OCI-M1 (cell line): ENCODE data around the gene HARS2.
"Not testable (repeated sequence)": the region's sequence is repeated elsewhere in the genome, so short reads cannot be mapped to it uniquely, and the experiment has no call there.

Experiments used
- DNase-seq: peaks from one replicate; lab custom pipeline; 2025; lab: John Stamatoyannopoulos, UW

Gene HARS2, protein sequence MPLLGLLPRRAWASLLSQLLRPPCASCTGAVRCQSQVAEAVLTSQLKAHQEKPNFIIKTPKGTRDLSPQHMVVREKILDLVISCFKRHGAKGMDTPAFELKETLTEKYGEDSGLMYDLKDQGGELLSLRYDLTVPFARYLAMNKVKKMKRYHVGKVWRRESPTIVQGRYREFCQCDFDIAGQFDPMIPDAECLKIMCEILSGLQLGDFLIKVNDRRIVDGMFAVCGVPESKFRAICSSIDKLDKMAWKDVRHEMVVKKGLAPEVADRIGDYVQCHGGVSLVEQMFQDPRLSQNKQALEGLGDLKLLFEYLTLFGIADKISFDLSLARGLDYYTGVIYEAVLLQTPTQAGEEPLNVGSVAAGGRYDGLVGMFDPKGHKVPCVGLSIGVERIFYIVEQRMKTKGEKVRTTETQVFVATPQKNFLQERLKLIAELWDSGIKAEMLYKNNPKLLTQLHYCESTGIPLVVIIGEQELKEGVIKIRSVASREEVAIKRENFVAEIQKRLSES

GRCh38 chr5:140690941-140691924 is at the start of gene HARS2, which contains the start of gene HARS1:
TSS of gene HARS2 (plus strand) at chr5:140691455. CDS start at chr5:140691649, 194 bp downstream.
TSS of gene HARS1 (minus strand) at chr5:140691370. CDS start at chr5:140691304, 66 bp downstream.
- peak; percentile 96 for DNase-seq

DNA sequence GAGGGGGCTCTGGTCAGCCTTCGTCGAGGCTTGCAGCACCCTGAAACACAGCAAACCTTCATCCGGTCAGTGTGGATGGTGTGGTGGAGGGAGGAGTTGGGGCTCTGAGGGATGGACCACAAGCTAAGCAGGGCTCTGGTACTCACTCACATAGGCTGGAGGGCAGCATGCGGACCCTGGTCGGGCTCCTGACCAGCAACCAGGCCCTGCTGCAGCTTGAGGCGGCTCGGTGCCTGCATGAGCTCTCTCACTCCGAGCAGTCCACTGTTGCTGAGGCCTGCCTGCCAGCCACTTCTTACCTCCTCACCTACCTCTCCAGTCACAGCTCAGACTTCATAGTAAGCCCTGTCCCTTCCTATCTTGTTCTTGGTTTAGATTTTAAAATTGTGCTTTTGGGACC is 49.5 kb upstream of the HARS2 start:
- DNase-seq, result no peak

GRCh38 chr5:140642718-140643117 is 48.5 kb upstream of the HARS2 start:
- no peak for DNase-seq

DNA sequence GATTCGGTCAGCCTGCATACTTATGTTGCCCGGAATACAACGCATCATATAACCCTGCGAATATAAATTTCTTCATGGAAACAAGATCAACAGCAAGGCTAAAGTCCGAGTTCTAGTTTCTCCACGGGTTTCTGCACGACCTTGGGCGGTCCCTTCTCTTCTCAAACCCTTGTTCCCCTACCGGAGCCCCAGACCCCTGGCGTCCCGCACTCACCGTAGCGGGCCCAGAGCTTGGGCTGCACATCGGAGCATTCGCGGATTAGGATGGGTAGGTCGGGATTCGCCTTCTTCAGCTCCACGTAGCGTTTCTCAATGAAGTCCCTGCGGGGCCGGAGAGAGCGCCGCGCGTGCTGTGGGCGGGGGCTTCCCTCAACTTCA is 44.2 kb upstream of the HARS2 start:
- no peak for DNase-seq

DNA sequence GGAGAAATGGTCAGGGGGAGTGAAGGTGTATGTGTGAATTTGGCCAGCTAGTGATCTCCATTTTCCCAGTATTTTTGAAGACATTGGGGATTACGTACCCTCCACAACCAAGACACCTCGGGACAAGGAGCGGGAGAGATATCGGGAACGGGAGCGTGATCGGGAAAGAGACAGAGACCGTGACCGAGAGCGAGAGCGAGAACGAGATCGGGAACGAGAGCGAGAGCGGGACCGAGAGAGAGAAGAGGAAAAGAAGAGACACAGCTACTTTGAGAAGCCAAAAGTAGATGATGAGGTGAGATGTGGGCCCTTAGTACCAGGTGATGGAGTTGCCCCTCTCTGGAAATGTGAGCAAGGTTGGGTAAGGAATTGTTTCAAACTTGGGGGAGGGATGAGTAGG is 32.4 kb upstream of the HARS2 start:
- no peak for DNase-seq

DNA sequence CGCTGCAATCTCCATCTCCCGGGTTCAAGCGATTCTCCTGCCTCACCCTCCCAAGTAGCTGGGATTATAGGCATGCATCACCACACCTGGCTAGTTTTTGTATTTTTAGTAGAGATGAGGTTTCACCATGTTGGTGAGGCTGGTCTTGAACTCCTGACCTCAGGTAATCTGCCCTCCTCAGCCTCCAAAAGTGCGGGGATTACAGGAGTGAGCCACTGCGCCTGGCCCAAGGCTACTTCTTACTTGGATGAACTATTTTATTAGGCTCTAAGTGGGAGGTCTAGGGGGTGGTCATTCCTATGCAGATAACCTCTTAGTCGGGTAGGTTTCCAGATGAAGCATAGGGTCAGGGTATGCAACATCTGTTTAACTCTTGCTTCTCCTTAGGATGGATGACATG is 30.9 kb upstream of the HARS2 start:
- DNase-seq, result not testable (repeated sequence)

DNA sequence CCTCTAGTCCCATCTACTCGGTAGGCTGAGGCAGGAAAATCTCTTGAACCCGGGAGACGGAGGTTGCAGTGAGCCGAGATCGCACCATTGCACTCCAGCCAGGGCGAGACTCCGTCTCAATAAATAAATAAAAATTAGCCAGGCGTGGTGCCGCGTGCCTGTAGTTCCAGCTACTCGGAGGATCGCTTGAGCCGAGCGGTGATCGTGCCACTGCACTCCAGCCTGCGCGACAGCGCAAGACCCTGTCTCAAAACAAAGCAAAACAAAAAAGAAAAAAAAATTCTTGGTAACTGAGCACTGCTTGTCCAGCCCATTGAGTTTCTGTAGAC is 27.3 kb upstream of the HARS2 start:
- no peak for DNase-seq

DNA sequence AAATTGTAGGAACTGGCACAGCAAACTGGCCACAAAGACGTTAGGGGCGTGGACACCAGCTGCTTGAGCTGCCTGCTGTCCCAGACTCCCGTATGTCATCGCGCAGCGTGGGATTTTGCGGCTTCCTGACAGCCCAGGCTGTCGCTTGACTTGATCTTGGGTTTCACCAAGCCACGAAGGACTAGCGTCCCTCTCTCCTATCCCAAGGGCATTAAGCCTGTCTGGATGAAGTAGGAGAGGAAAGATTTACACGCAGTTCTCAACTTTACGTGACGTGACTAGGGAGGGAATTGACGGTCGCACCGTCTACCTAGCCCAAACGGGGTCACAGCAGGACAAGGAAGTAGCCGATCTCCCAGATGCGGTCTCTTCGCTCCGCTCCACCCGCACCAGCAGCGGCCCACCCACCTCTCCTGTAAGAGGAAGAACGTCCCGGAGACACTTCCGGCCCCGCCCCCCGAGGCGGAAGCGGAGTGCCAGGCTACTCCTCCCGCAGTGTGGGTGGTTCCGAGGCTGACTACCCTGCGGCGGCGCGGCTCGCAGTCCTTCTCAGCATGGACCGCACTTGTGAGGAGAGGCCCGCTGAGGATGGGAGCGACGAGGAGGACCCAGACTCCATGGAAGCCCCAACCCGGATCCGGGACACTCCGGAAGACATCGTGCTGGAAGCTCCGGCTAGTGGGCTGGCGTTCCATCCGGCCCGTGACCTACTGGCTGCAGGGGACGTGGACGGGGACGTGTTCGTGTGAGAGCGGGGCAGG is 26.7 kb upstream of the HARS2 start, which contains the start of gene WDR55:
Gene WDR55 (plus strand): TSS at position 546 of the 761 bp plus-strand sequence. CDS start 9 bp downstream, at position 555.
- peak; percentile 98 for DNase-seq

DNA sequence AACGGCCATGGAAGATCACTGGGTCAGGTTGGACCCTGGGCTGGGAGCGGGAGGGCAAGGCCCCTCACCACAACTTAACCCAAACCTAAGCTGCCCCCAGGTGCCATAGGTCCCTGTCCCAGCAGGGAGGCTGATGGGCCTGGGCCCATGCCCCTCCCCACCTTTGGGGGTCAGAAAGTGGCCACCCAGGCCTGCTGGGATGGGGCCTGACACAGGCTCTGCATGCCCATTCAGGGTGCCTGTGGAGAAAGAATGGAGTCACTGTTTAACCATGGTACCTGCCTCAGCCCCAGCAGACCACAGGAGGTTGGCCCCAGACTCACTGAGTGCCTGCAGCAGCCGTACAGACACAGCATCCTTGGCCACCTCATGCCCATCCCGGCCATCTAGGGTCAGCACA is 20.2 kb upstream of the HARS2 start:
- DNase-seq, result not testable (repeated sequence)

DNA sequence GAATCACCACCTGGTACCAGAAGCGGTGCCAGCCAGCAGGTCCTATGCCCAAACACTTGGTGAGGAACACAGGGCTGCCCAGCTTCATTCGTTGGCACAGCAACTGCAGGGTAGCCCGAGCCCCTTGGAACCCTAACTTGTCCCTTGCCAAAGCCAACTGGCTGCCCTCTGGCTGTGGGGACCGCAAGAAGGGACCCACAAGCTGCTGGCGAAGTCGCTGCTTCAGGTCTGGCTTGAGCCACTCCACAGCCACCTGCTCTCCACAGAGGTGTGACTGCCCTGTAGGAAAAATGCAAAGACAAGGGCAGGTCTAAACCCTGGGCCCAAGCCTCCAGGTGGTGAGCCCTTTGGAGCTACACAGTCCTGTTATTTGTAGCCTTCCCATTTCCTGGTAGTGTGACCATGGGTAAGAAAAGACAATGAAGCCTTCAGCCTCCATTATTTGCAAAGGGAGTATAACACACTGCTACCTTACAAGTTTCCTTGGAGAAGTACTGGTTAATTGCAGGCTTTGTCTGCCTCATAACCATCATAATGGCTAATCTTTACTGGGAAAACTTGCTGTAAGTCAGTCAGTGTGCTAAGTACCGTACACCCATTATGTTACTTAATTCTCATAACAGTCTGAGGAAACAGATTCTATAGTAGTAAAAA is 19.7 kb upstream of the HARS2 start:
- DNase-seq, result no peak

- no peak for DNase-seq
Observed at GRCh38 chr5:140672455-140673186, 18.6 kb upstream of the HARS2 start.

DNA sequence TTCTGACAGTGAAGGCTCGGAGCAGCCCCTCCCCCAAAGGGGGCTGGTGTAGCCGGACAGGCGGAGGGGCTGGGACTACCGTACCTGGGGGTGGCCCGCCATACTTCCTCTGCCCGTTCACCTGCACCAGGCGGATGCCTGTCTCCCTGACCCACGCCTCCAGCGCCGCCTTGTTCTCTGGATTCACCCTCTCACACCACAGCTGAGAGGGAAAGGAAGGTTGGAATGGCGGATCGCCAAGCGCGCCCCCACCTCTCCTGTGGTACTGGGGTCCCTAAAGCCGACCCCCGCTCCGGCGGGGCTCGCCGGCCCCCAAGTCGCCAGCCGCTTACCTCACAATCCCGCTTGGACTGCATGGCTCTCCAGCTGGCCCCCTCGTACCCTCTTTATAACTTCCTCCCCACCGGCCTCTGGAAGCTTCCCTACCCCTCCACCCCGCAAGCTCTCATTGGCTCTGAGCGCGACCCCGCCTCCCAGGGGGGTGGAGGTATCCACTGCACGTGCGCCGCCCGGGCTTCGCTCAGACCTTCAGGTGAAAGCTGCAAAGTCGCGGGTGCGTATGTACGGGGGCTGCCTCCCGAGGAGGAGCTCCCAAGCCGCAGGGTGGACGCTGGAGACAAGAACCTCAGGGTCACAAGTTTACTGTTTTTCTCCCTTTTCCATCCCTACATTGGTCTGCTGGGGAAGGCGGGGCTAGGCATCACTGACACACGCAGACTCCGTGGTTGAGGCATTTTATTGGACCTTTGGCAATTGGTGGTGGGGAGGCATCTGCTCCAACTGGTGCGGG is 17.9 kb upstream of the HARS2 start, which contains the start of gene DND1:
Gene DND1 (minus strand): TSS at position 390 of the 790 bp plus-strand sequence. CDS start 34 bp downstream, at position 356.
- DNase-seq, result no peak

DNA sequence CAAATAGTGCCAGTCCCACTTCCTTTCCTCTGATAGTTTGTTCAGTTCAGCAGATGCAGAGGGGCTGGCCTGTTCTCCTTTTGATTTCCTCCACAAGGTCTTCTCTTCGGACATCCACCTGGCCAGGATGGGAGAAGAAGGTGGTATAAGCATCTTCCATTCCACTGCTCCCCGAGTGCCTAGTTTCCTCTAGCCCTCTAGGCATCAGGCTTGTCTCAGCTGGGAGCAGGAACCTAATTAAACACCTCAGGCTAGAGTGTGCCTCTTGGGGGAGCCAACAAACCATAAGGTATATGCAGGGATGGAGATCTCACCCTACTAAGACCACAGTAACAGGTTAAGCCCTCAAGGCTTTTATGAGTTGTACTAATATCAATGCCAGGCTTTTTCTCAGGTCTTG is 17.0 kb upstream of the HARS2 start:
- DNase-seq, result no peak

GRCh38 chr5:140674629-140675028 is 16.6 kb upstream of the HARS2 start:
- no peak for DNase-seq

DNA sequence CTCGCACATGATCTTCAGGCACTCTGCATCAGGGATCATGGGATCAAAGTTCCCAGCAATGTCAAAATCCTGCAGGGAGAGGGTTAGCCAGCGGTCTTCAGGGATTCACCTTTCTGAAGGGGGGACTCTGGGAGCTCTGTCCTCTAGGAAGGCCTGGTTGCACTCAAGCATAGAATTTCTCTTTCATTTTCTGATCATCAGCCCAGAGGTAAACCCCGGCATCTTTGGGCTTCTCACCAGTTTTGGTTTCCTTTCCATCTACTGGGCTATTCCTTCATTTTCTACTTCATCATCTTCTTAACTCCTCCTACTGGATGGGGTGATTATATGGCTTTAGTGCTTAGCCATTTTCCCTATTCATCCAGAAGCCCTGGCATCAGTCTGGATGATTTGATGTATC is 13.3 kb upstream of the HARS2 start:
- no peak for DNase-seq

- DNase-seq, result peak; percentile 89
Observed at GRCh38 chr5:140678993-140679392, 12.3 kb upstream of the HARS2 start.

GRCh38 chr5:140690376-140690932 is 801 bp upstream of the HARS2 start:
- DNase-seq, result no peak

- no peak for DNase-seq
Observed at GRCh38 chr5:140694276-140694675, 3.0 kb downstream of the HARS2 start.

GRCh38 chr5:140696891-140697492 is 5.7 kb downstream of the HARS2 start:
- no peak for DNase-seq
